GM12864 (cell line): ENCODE results near the gene GALT.

ENCODE experiments used
- DNase-seq: peaks from one replicate; pipeline ENCODE4 v3.0.0-alpha.2; 2011; ENCODE audit warnings: low read depth
- H3K4me3 ChIP-seq: 2 replicates; pipeline ENCODE4 v1.5.1; 2011; ENCODE audit warnings: mild to moderate bottlenecking, low read depth, low read length, control low read depth
- TF ChIP-seq, protein P1 (sequence below): IDR thresholded peaks from 2 replicates; pipeline ENCODE4 v1.5.1; 2011; ENCODE audit warnings: low read depth, mild to moderate bottlenecking, moderate library complexity, low read length, control low read depth, inconsistent platforms; ENCODE audit errors: missing control alignments

GALT gene

DNA sequence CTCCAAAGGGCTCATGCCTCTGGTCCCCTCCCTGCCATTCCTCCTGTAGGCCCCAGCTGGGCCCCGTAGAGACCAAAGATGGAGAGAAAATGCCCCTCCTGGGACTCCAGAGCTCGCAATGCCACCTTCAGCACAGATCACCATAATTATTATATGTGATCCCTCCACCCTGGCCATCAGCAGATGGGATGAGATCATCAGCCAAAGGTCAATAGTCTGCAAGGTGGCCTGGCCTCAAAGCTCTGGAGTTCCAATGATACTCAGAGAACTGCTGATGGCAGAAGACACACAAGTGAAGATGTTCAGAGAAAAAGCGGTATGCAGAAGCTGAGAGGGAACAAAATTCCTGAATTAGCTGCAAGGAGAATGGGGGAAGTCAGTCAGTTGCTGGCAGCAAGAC is 39.6 kb upstream of the GALT start:
- TF ChIP-seq, protein P1, sequence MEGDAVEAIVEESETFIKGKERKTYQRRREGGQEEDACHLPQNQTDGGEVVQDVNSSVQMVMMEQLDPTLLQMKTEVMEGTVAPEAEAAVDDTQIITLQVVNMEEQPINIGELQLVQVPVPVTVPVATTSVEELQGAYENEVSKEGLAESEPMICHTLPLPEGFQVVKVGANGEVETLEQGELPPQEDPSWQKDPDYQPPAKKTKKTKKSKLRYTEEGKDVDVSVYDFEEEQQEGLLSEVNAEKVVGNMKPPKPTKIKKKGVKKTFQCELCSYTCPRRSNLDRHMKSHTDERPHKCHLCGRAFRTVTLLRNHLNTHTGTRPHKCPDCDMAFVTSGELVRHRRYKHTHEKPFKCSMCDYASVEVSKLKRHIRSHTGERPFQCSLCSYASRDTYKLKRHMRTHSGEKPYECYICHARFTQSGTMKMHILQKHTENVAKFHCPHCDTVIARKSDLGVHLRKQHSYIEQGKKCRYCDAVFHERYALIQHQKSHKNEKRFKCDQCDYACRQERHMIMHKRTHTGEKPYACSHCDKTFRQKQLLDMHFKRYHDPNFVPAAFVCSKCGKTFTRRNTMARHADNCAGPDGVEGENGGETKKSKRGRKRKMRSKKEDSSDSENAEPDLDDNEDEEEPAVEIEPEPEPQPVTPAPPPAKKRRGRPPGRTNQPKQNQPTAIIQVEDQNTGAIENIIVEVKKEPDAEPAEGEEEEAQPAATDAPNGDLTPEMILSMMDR, result no peak

DNA sequence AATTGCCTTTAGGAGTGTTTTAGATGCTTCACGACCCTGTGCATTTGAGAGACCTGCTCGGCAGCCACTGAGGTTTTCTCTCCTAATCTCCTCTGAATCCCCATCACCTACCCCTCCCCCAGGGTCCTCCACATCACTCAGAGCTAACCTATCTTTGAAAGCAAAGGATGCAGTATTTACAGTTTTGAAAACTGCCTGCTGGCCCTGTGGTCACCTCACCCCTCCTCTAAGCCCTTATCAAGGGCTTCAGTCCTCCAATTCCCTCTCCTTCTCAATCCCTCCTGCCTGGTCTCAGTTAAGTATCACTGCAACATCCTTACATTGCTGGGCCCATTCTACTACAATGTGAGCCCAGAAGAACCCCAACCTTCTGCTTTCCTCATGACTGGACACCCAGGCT is 39.1 kb upstream of the GALT start:
- no peak for DNase-seq
- TF ChIP-seq, protein P1, result no peak
- no peak overlapping the region for H3K4me3 ChIP-seq

More for the DNA sequence above, 39.6 kb upstream of the GALT start:
- DNase-seq, result no peak
- no peak overlapping the region for H3K4me3 ChIP-seq

DNA sequence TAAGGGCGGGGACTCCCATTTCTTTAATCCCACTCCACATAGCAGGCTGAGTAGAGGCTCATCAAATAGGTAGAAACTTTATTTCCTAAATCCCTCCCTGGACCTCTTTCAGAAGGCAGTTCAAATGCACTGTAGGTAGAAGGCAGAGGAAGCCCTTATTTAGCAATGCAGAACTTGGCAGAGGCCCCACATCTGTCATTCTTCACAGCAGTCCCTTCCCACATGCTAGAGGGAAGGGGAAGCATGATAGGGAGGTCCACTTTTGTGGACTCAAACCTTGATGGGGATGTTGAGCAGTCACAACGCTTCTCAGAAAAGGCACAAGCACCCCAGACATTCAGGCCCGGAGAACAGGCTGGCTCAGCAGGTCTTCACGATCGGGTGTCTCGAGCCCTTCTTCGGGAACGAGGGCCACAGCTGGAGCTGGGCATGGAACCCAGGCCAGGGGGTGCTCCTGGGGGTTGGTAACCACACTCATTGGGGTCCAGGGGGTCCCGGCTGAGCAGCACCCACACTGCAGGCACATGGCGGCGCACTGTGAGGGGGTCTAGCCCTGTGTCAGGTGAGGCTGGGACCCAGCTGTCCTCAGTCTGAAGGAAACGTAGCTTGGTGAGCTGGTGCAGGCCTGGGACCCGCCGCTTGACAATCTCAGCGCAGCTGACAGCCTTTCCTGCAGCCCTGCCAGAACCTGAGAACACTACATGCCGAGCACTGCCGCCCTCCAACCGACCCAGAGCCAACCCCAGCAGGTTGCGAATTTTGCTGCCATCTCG is 35.9 kb upstream of the GALT start:
- TF ChIP-seq, protein P1, result no peak
- H3K4me3 ChIP-seq, result peak overlapping the region; percentile 72
- DNase-seq, result no peak

DNA sequence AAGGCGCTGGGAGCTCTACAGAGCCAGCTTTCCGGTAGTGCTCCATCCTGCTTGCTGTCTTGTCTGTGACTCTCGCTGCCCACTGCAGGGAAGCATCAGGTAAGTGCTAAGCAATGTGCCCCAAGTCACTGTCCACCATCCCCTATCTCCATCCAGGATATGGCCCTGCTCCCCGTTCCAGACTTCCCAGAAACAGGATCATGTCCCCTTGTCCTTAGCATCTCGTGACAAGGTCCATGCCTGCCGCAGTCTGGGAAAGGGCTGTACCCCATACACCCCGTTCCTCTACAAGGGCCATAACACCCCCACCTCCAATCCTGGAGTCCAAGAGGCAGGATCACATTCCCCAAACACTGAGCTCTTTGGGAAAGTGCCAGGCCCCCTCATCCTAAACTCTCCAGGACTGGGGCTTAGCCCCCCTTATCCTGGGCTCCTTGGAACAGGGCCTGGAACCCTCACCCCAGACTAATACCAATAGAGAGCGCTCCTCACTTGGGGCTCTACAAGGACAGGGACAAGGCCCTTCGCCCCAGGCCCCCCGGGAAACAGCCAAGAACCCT is 35.1 kb upstream of the GALT start:
- no peak for DNase-seq
- H3K4me3 ChIP-seq, result peak overlapping the region; percentile 72
- TF ChIP-seq, protein P1, result no peak

DNA sequence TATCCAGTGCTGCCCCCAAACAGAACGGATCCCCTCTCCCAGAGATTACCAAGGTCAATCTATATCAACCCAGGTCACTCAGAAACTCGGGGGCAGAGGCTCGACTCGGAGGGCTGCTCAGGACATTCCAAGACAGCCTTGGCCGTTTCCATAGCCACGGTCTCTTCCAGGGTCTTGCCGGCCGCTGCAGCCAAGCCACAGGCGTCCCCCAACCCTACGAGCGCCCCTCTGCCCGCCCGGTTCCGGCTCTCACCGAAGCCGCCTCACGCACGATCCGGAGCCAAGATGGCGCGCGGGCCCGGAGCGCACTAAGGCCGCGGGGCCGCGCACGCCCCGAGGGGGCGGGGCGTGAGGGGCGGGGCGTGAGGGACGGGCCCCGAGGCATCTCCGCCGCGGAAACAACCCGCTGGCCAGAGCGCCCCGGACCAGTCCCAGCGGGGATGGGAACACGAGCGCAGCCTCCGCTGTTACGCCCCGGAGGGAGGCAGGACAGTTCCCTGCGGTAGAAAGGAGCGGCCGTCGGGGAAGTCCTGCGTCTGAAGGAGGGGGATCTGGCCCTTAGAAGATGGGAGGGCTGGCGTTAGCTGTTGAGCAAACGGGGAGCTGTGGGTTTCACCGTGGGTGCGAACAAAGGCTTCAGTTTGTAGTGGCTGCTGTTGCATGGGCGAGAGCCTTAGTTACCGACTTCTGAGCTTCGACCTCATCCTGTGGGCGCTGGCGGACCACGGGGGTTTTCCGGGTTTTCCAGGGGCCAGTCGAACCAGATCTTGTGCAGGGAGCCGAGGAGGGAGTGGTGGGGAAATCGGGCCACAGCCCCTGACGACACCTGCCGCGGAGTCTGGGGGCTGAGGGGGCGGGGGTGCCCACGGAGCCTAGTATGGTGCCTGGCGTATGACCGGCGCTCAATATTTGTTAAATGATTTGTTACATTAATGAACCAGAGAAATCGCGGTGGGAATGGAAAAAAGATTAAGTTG is 34.4 kb upstream of the GALT start, which contains the start of gene RPP25L:
Gene RPP25L, minus strand, starts transcription at position 287 of the 977 bp plus-strand sequence. CDS start 801 bp downstream, outside the sequence.
- peak within 1 kb of the TSS; percentile 72 for H3K4me3 ChIP-seq
- DNase-seq, result no peak
- TF ChIP-seq, protein P1, result no peak

DNA sequence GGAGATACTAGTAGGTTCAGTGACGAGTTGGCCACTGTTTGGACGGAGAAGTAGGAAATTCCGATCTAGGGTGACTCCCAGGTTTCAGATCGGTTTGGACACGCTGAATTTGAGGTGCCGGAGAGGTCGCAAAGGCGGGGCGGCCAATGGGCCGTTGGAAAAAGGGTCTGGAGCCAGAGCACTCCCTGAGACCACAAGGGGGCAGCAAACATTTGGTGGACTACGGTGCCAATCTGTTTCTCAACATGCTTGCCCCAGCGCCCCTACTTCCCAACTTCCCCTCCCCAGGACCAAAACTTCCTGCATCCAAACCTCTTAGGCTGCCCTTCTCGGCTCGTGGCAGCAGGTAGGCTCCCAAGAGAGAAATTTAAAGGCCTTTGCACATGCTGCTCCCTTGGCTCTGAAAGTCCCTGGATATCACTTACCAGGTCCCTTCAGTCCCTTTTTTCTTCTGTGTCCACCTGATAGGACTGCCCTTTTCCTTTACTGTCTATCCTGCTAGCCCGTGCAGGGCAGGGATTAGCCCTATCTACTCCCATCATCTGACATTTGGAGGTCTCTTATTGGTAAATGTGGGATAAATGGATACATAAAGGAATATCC is 33.6 kb upstream of the GALT start:
- no peak for DNase-seq
- H3K4me3 ChIP-seq, result peak overlapping the region; percentile 72; the same call in 1 of the 2 replicates
- TF ChIP-seq, protein P1, result peak; percentile 92
